HEK293 (cell line): ENCODE measurements around the gene DNMT3A.

Experiments used
- ZBTB21 ChIP-seq: fragments of 450-650 bp; formaldehyde crosslinking; IDR thresholded peaks from 2 replicates; pipeline ENCODE4 v1.5.1; 2017; ENCODE audit warnings: missing biosample characterization, missing genetic modification characterization
- ZEB2 ChIP-seq: fragments of 450-650 bp; formaldehyde crosslinking; IDR thresholded peaks from 2 replicates; pipeline ENCODE4 v1.5.1; 2016; ENCODE audit warnings: missing biosample characterization, missing genetic modification characterization
- ZNF114 ChIP-seq: fragments of 450-650 bp; formaldehyde crosslinking; IDR thresholded peaks from 2 replicates; pipeline ENCODE4 v1.5.0; 2017; ENCODE audit warnings: missing biosample characterization, missing genetic modification characterization
- ZNF146 ChIP-seq: fragments of 450-650 bp; formaldehyde crosslinking; IDR thresholded peaks from 2 replicates; pipeline ENCODE4 v1.5.1; 2016; ENCODE audit warnings: missing biosample characterization, missing genetic modification characterization
- ZNF248 ChIP-seq: fragments of 450-650 bp; formaldehyde crosslinking; IDR thresholded peaks from 2 replicates; pipeline ENCODE4 v1.5.1; 2017; ENCODE audit warnings: missing biosample characterization, missing genetic modification characterization
- ZNF514 ChIP-seq: fragments of 450-650 bp; formaldehyde crosslinking; IDR thresholded peaks from 2 replicates; pipeline ENCODE4 v1.5.1; 2016; ENCODE audit warnings: missing biosample characterization, missing genetic modification characterization
- ZNF530 ChIP-seq: fragments of 450-650 bp; formaldehyde crosslinking; IDR thresholded peaks from 2 replicates; pipeline ENCODE4 v1.5.1; 2016; ENCODE audit warnings: low read depth, missing biosample characterization, missing genetic modification characterization
- TF ChIP-seq, protein P1 (sequence below): fragments of 450-650 bp; formaldehyde crosslinking; IDR thresholded peaks from 2 replicates; pipeline ENCODE4 v1.5.1; 2016; ENCODE audit warnings: missing biosample characterization, missing genetic modification characterization, borderline replicate concordance
- TF ChIP-seq, protein P2 (sequence below): fragments of 450-650 bp; formaldehyde crosslinking; IDR thresholded peaks from 2 replicates; pipeline ENCODE4 v1.5.1; 2016; ENCODE audit warnings: missing biosample characterization, missing genetic modification characterization
- TF ChIP-seq, protein P3 (sequence below): fragments of 450-650 bp; formaldehyde crosslinking; IDR thresholded peaks from 2 replicates; pipeline ENCODE4 v1.5.1; 2016; ENCODE audit warnings: missing biosample characterization, missing genetic modification characterization

GRCh38 chr2:25281941-25282340 lies 59.8 kb downstream of the DNMT3A start:
- TF ChIP-seq, protein P1, sequence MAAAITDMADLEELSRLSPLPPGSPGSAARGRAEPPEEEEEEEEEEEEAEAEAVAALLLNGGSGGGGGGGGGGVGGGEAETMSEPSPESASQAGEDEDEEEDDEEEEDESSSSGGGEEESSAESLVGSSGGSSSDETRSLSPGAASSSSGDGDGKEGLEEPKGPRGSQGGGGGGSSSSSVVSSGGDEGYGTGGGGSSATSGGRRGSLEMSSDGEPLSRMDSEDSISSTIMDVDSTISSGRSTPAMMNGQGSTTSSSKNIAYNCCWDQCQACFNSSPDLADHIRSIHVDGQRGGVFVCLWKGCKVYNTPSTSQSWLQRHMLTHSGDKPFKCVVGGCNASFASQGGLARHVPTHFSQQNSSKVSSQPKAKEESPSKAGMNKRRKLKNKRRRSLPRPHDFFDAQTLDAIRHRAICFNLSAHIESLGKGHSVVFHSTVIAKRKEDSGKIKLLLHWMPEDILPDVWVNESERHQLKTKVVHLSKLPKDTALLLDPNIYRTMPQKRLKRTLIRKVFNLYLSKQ (tag by site-specific recombination): no peak
- TF ChIP-seq, protein P2, sequence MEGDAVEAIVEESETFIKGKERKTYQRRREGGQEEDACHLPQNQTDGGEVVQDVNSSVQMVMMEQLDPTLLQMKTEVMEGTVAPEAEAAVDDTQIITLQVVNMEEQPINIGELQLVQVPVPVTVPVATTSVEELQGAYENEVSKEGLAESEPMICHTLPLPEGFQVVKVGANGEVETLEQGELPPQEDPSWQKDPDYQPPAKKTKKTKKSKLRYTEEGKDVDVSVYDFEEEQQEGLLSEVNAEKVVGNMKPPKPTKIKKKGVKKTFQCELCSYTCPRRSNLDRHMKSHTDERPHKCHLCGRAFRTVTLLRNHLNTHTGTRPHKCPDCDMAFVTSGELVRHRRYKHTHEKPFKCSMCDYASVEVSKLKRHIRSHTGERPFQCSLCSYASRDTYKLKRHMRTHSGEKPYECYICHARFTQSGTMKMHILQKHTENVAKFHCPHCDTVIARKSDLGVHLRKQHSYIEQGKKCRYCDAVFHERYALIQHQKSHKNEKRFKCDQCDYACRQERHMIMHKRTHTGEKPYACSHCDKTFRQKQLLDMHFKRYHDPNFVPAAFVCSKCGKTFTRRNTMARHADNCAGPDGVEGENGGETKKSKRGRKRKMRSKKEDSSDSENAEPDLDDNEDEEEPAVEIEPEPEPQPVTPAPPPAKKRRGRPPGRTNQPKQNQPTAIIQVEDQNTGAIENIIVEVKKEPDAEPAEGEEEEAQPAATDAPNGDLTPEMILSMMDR (tag by site-specific recombination): no peak
- TF ChIP-seq, protein P3, sequence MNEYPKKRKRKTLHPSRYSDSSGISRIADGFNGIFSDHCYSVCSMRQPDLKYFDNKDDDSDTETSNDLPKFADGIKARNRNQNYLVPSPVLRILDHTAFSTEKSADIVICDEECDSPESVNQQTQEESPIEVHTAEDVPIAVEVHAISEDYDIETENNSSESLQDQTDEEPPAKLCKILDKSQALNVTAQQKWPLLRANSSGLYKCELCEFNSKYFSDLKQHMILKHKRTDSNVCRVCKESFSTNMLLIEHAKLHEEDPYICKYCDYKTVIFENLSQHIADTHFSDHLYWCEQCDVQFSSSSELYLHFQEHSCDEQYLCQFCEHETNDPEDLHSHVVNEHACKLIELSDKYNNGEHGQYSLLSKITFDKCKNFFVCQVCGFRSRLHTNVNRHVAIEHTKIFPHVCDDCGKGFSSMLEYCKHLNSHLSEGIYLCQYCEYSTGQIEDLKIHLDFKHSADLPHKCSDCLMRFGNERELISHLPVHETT (tag by site-specific recombination): no peak
- TF ChIP-seq ZBTB21 (tag by site-specific recombination) (no peak), ZNF248 (tag by site-specific recombination) (no peak), ZEB2 (tag by site-specific recombination) (no peak), ZNF514 (tag by site-specific recombination) (no peak), ZNF146 (no peak), ZNF114 (tag by site-specific recombination) (no peak), ZNF530 (tag by site-specific recombination) (no peak)
